ENCODE results near the gene ADAT1.

ADAT1 gene

GRCh38 chr16:75555707-75556430 is 67.2 kb downstream of the ADAT1 start, which contains the start of gene TMEM231:
Gene TMEM231 (minus strand): TSS chr16:75556252. CDS start chr16:75556209, 43 bp downstream.
- Histone ChIP-seq H2AFZ (ENCODE audit: low read depth, low read length) (peak within 1 kb of the TSS; percentile 83), H3K9me3 (ENCODE audit: control insufficient read depth, low read length) (no peaks in the 10 kb centered on the region), H2BK12ac (ENCODE audit: low read length in 2 of 2) (no peak within 1 kb of the TSS), H2BK5ac (ENCODE audit: low read depth, low read length, poor library complexity, severe bottlenecking) (no peak within 1 kb of the TSS), H3K14ac (ENCODE audit: low read length in 2 of 2) (no peak within 1 kb of the TSS), H2AK5ac (ENCODE audit: low read length, severe bottlenecking) (no peak within 1 kb of the TSS), H3K36me3 (ENCODE audit: control insufficient read depth in 1 of 2, insufficient read depth in 2 of 2, low read depth in 1 of 2, low read length in 2 of 2) (no peaks in the 10 kb centered on the region), H4K91ac (ENCODE audit: low read length) (no peak within 1 kb of the TSS), H3K4me3 (ENCODE audit: insufficient read depth in 1 of 2, low read depth in 1 of 2, low read length in 2 of 2) (peak within 1 kb of the TSS; percentile 77 to 94), H3K27me3 (ENCODE audit: control insufficient read depth in 1 of 2, insufficient read depth in 1 of 2, low read length in 2 of 2) (peaks cover 0 to 9% of the 10 kb centered on the region in 2 experiments), H3K18ac (ENCODE audit: low read depth in 1 of 2, low read length in 2 of 2) (peak within 1 kb of the TSS; percentile 9 to 54), H3K23ac (ENCODE audit: low read length in 2 of 2) (no peak within 1 kb of the TSS), H4K8ac (ENCODE audit: low read length) (peak within 1 kb of the TSS; percentile 87), H3K4me1 (ENCODE audit: control insufficient read depth, insufficient read depth, low read depth, low read length) (peaks cover 7% of the 10 kb centered on the region), H2BK15ac (ENCODE audit: low read depth, poor library complexity, severe bottlenecking) (peak within 1 kb of the TSS; percentile 3), H3K4ac (ENCODE audit: low read depth in 1 of 2, low read length in 2 of 2) (peak within 1 kb of the TSS; percentile 54 to 75), H3K27ac (ENCODE audit: low read length, poor library complexity, severe bottlenecking) (peak within 1 kb of the TSS; percentile 12), H3K79me1 (replicated peaks; ENCODE audit: low read length, poor library complexity, severe bottlenecking) (peaks cover 6% of the 10 kb centered on the region), H2BK120ac (ENCODE audit: low read depth, low read length) (peak within 1 kb of the TSS; percentile 19), H3K4me2 (ENCODE audit: low read length, poor library complexity, severe bottlenecking) (peak within 1 kb of the TSS; percentile 77), H3K9ac (ENCODE audit: low read length) (peak within 1 kb of the TSS; percentile 93)
- WGBS = under 1% methylated on average over 70 of the region's 75 CpGs
- DNase-seq = peak; percentile 95

GRCh38 chr16:75555213-75555706 is 67.8 kb downstream of the ADAT1 start:
- H3K4me1 ChIP-seq (ENCODE audit: control insufficient read depth, insufficient read depth, low read depth, low read length) = peaks cover 7% of the 10 kb centered on the region
- H4K8ac ChIP-seq (ENCODE audit: low read length) = peak overlapping the region; percentile 45
- peak overlapping the region; percentile 83 for H2AFZ ChIP-seq (ENCODE audit: low read depth, low read length)
- H3K27ac ChIP-seq (ENCODE audit: low read length, poor library complexity, severe bottlenecking) = no peak overlapping the region
- H3K36me3 ChIP-seq (ENCODE audit: control insufficient read depth in 1 of 2, insufficient read depth in 2 of 2, low read depth in 1 of 2, low read length in 2 of 2) = no peaks in the 10 kb centered on the region
- no peak overlapping the region for H4K91ac ChIP-seq (ENCODE audit: low read length)
- H3K4me3 ChIP-seq (ENCODE audit: insufficient read depth in 1 of 2, low read depth in 1 of 2, low read length in 2 of 2) = peak overlapping the region; percentile 77 to 94
- peaks cover 6% of the 10 kb centered on the region for H3K79me1 ChIP-seq (replicated peaks; ENCODE audit: low read length, poor library complexity, severe bottlenecking)
- H3K27me3 ChIP-seq (ENCODE audit: control insufficient read depth in 1 of 2, insufficient read depth in 1 of 2, low read length in 2 of 2) = peaks cover 0 to 9% of the 10 kb centered on the region in 2 experiments
- no peak overlapping the region for H3K23ac ChIP-seq (ENCODE audit: low read length in 2 of 2)
- peak overlapping the region; percentile 0 to 9 for H3K18ac ChIP-seq (ENCODE audit: low read depth in 1 of 2, low read length in 2 of 2)
- no peak overlapping the region for H2BK5ac ChIP-seq (ENCODE audit: low read depth, low read length, poor library complexity, severe bottlenecking)
- no peak overlapping the region for H2AK5ac ChIP-seq (ENCODE audit: low read length, severe bottlenecking)
- H2BK120ac ChIP-seq (ENCODE audit: low read depth, low read length) = no peak overlapping the region
- H3K9ac ChIP-seq (ENCODE audit: low read length) = peak overlapping the region; percentile 93
- no peak overlapping the region for H2BK15ac ChIP-seq (ENCODE audit: low read depth, poor library complexity, severe bottlenecking)
- WGBS = 1% methylated on average over 26 of the region's 26 CpGs
- DNase-seq = peak; percentile 93
- H3K4me2 ChIP-seq (ENCODE audit: low read length, poor library complexity, severe bottlenecking) = peak overlapping the region; percentile 77
- no peak overlapping the region for H2BK12ac ChIP-seq (ENCODE audit: low read length in 2 of 2)
- no peaks in the 10 kb centered on the region for H3K9me3 ChIP-seq (ENCODE audit: control insufficient read depth, low read length)
- H3K14ac ChIP-seq (ENCODE audit: low read length in 2 of 2) = no peak overlapping the region
- H3K4ac ChIP-seq (ENCODE audit: low read depth in 1 of 2, low read length in 2 of 2) = no peak overlapping the region

GRCh38 chr16:75552951-75553350 is 70.1 kb downstream of the ADAT1 start:
- Histone ChIP-seq H3K4ac (ENCODE audit: low read depth in 1 of 2, low read length in 2 of 2) (no peak overlapping the region), H2BK12ac (ENCODE audit: low read length in 2 of 2) (no peak overlapping the region), H2BK15ac (ENCODE audit: low read depth, poor library complexity, severe bottlenecking) (no peak overlapping the region), H3K27me3 (ENCODE audit: control insufficient read depth in 1 of 2, insufficient read depth in 1 of 2, low read length in 2 of 2) (no peaks in the 10 kb centered on the region), H4K8ac (ENCODE audit: low read length) (no peak overlapping the region), H3K9me3 (ENCODE audit: control insufficient read depth, low read length) (no peaks in the 10 kb centered on the region), H3K4me2 (ENCODE audit: low read length, poor library complexity, severe bottlenecking) (no peak overlapping the region), H3K27ac (ENCODE audit: low read length, poor library complexity, severe bottlenecking) (no peak overlapping the region), H2BK5ac (ENCODE audit: low read depth, low read length, poor library complexity, severe bottlenecking) (no peak overlapping the region), H4K91ac (ENCODE audit: low read length) (no peak overlapping the region), H3K14ac (ENCODE audit: low read length in 2 of 2) (no peak overlapping the region), H3K23ac (ENCODE audit: low read length in 2 of 2) (no peak overlapping the region), H3K9ac (ENCODE audit: low read length) (no peak overlapping the region), H3K4me3 (ENCODE audit: insufficient read depth in 1 of 2, low read depth in 1 of 2, low read length in 2 of 2) (no peak overlapping the region), H2AFZ (ENCODE audit: low read depth, low read length) (no peak overlapping the region), H3K36me3 (ENCODE audit: control insufficient read depth in 1 of 2, insufficient read depth in 2 of 2, low read depth in 1 of 2, low read length in 2 of 2) (no peaks in the 10 kb centered on the region), H2AK5ac (ENCODE audit: low read length, severe bottlenecking) (no peak overlapping the region), H2BK120ac (ENCODE audit: low read depth, low read length) (no peak overlapping the region), H3K79me1 (replicated peaks; ENCODE audit: low read length, poor library complexity, severe bottlenecking) (peaks cover 8% of the 10 kb centered on the region), H3K4me1 (ENCODE audit: control insufficient read depth, insufficient read depth, low read depth, low read length) (peaks cover 9% of the 10 kb centered on the region), H3K18ac (ENCODE audit: low read depth in 1 of 2, low read length in 2 of 2) (no peak overlapping the region)
- no peak for DNase-seq
- WGBS = 79% methylated on average over 1 of the region's 2 CpGs

DNA sequence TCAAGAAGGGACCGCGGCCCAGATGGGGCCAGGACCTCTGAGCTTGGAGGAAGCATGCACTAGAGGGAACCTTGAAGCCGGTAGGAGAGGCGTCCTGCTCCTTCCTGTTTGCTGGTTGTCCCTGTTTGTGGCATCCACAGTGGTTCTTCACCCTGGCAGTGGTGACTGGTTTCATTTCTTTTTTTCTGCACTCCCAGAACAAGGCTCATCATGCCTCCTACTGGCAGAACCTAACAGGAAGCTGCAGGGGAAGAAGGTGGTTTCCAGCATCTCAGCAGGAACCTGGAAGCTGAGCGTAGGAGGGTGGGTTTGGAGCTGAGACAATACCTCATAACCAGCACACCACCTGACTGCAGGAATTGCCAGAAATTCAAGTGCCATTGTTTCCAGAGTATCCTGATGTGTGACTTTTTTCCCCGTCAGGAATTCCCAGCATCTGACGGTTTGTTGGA is 72.8 kb downstream of the ADAT1 start:
- peak; percentile 49 for DNase-seq
- Histone ChIP-seq H3K27me3 (ENCODE audit: control insufficient read depth in 1 of 2, insufficient read depth in 1 of 2, low read length in 2 of 2) (no peaks in the 10 kb centered on the region), H4K91ac (ENCODE audit: low read length) (peak overlapping the region; percentile 3), H2BK120ac (ENCODE audit: low read depth, low read length) (no peak overlapping the region), H3K23ac (ENCODE audit: low read length in 2 of 2) (no peak overlapping the region), H2BK5ac (ENCODE audit: low read depth, low read length, poor library complexity, severe bottlenecking) (no peak overlapping the region), H2AFZ (ENCODE audit: low read depth, low read length) (no peak overlapping the region), H3K27ac (ENCODE audit: low read length, poor library complexity, severe bottlenecking) (no peak overlapping the region), H3K4ac (ENCODE audit: low read depth in 1 of 2, low read length in 2 of 2) (no peak overlapping the region), H3K79me1 (replicated peaks; ENCODE audit: low read length, poor library complexity, severe bottlenecking) (peaks cover 8% of the 10 kb centered on the region), H3K14ac (ENCODE audit: low read length in 2 of 2) (no peak overlapping the region), H3K4me1 (ENCODE audit: control insufficient read depth, insufficient read depth, low read depth, low read length) (peaks cover 3% of the 10 kb centered on the region), H2BK15ac (ENCODE audit: low read depth, poor library complexity, severe bottlenecking) (no peak overlapping the region), H2AK5ac (ENCODE audit: low read length, severe bottlenecking) (no peak overlapping the region), H3K9me3 (ENCODE audit: control insufficient read depth, low read length) (no peaks in the 10 kb centered on the region), H3K4me2 (ENCODE audit: low read length, poor library complexity, severe bottlenecking) (no peak overlapping the region), H3K18ac (ENCODE audit: low read depth in 1 of 2, low read length in 2 of 2) (no peak overlapping the region), H3K36me3 (ENCODE audit: control insufficient read depth in 1 of 2, insufficient read depth in 2 of 2, low read depth in 1 of 2, low read length in 2 of 2) (no peaks in the 10 kb centered on the region), H3K9ac (ENCODE audit: low read length) (no peak overlapping the region), H4K8ac (ENCODE audit: low read length) (peak overlapping the region; percentile 60), H2BK12ac (ENCODE audit: low read length in 2 of 2) (no peak overlapping the region), H3K4me3 (ENCODE audit: insufficient read depth in 1 of 2, low read depth in 1 of 2, low read length in 2 of 2) (no peak overlapping the region)
- 85% methylated on average over 6 of the region's 7 CpGs for WGBS
